Esophagus squamous epithelium (tissue), 4 donors: Measurements from ENCODE around the gene STON1.

ENCODE experiments used
- POLR2A ChIP-seq, 4 donors: fragments of 450-650 bp; IDR thresholded peaks; one replicate each; pipeline ENCODE4 v1.6.1; 2017; ENCODE audit warnings: antibody characterized with exemption in 4 of 4, mild to moderate bottlenecking in 4 of 4, moderate library complexity in 3 of 4
- TF ChIP-seq, protein P1 (sequence below), 6 experiments: fragments of 450-650 bp in 4 of 6; fragments of 200-600 bp in 2 of 6; sonication (generic) in 2 of 6; IDR thresholded peaks; one replicate each; pipeline ENCODE4 v1.5.1; 2016 to 2019; ENCODE audit warnings: antibody characterized with exemption in 6 of 6, mild to moderate bottlenecking in 4 of 6, moderate library complexity in 4 of 6

DNA sequence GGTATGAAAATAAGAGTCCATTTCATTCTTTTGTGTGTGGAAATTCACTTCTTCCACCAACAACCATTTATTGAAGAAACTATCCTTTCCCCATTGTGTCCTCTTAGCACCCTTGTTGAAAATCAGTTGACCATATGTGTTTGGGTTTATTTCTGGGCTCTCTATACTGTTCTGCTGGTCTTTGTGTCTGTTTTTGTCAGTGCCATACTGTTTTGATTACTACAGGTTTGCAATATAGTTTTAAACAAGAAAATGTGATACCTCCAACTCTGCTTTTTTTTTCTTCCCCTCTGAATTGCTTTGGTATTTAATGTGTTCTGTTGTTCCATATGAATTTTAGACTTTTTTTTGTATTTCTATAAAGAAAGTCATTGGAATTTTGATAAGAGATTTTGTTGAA is 96.1 kb downstream of the STON1 start:
- TF ChIP-seq, protein P1, sequence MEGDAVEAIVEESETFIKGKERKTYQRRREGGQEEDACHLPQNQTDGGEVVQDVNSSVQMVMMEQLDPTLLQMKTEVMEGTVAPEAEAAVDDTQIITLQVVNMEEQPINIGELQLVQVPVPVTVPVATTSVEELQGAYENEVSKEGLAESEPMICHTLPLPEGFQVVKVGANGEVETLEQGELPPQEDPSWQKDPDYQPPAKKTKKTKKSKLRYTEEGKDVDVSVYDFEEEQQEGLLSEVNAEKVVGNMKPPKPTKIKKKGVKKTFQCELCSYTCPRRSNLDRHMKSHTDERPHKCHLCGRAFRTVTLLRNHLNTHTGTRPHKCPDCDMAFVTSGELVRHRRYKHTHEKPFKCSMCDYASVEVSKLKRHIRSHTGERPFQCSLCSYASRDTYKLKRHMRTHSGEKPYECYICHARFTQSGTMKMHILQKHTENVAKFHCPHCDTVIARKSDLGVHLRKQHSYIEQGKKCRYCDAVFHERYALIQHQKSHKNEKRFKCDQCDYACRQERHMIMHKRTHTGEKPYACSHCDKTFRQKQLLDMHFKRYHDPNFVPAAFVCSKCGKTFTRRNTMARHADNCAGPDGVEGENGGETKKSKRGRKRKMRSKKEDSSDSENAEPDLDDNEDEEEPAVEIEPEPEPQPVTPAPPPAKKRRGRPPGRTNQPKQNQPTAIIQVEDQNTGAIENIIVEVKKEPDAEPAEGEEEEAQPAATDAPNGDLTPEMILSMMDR (IDR thresholded peaks at IDR 0.05) = no peak
- TF ChIP-seq POLR2A (IDR thresholded peaks at IDR 0.05) = no peak
